ENCODE measurements around the gene SLCO1A2.

SLCO1A2 gene

DNA sequence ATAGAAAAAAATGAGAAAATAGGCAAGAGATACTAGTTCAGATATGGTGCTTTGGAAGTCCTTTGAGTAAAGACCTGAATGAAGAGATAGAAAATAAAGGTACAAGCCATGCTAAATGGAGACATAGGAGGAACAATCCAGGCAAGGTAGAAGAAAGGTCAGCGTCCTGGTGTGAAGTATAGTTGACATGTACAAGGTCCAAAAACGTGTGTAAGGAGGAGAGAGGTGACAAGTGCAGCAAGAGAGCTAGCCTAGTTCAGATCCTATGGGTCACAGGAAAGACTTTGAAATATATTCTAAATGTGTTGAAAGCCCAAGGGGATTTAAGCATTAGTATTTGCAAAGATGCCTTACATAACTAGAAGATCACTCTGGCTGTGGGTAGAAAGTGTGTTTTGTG is 115.5 kb downstream of the SLCO1A2 start:
- no peak for DNase-seq (ENCODE audit: low read depth, low spot score)

Measured in astrocyte of the hippocampus (primary cell).